Stimulated activated naive CD8-positive, alpha-beta T cell treated with anti-CD3 and anti-CD28 coated beads, Interleukin-15, Interleukin-2, amounts not matched to agents 100 ng/mL and 50 ng/mL, for 24 hours (primary cell): ENCODE results near the gene PARD3B.

Source experiments
- H3K27ac Mint-ChIP-seq: one replicate; pipeline ENCODE4 v1.8.0; 2021; ENCODE audit warnings: mild to moderate bottlenecking, mixed read lengths
- H3K27me3 Mint-ChIP-seq: one replicate; pipeline ENCODE4 v1.8.0; 2021; ENCODE audit warnings: mixed read lengths
- H3K36me3 Mint-ChIP-seq: one replicate; pipeline ENCODE4 v1.8.0; 2021; ENCODE audit warnings: low read depth, mixed read lengths
- H3K4me1 Mint-ChIP-seq: one replicate; pipeline ENCODE4 v1.8.0; 2021; ENCODE audit warnings: low read depth, mixed read lengths
- H3K4me3 Mint-ChIP-seq: one replicate; pipeline ENCODE4 v1.8.0; 2021; ENCODE audit warnings: mild to moderate bottlenecking, mixed read lengths
- H3K9me3 Mint-ChIP-seq: one replicate; pipeline ENCODE4 v1.8.0; 2021; ENCODE audit warnings: mixed read lengths

PARD3B gene

DNA sequence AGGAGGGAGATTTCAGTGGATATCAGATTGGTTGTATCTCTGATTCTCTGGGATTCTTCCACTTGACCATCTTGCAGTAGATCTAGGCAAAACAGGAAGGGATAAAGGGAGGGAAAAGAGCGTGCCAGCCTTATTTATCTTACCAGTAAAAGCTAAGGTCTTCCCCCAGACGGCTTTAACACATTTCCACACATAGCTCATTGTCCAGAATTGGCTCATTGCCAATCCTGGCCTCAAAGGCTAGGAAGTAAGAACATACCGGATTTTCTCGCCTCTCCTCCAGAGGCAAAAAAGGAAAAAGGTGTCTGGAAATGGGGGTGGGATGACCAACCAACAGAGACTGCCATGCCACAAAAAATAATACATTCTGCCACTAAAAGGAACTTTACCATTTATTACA lies 725.4 kb downstream of the PARD3B start:
- no peak overlapping the region for H3K4me3 Mint-ChIP-seq
- H3K9me3 Mint-ChIP-seq: no peaks in the 10 kb centered on the region
- no peaks in the 10 kb centered on the region for H3K27me3 Mint-ChIP-seq
- no peak overlapping the region for H3K27ac Mint-ChIP-seq
- H3K36me3 Mint-ChIP-seq: no peaks in the 10 kb centered on the region
- no peaks in the 10 kb centered on the region for H3K4me1 Mint-ChIP-seq

DNA sequence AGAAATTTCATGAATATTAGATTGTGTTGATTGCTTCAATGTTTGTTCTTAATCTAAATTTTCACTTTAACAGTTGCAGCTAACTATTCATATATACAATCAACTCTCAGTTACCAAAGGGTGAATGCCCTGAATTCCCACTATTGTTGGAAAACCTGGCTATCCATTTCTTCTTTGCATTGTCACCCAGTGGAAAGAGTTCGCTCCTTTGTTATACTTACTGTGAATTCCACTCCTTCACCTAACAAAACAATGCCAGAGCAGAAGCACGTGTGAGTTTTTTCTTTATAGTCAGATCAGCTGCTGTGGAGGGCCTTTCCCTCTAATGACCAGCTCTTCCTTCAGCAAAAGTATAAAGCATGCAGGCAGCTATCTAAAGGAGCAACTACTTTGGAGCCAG lies 727.9 kb downstream of the PARD3B start:
- Mint-ChIP-seq H3K27me3 (no peaks in the 10 kb centered on the region), H3K36me3 (no peaks in the 10 kb centered on the region), H3K27ac (no peak overlapping the region)

DNA sequence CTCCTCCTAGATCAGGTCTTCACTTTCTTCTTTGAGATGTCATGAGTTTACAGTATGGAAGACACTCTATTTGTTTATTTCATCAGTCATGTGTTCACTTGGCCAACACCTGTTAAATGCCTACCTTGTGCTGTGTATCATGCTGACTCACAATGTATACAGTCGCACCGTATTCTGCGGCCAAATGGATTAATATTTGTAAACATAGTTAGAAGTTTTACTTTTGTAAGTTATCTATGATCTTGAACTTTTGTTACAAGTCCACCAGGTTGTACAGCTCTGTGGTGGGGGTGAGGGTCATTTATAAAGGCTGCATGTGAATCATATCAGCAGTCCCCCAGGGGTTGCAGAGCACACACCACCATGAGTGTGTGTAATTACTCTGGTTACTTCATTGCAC lies 728.4 kb downstream of the PARD3B start:
- Mint-ChIP-seq H3K4me3 (no peak overlapping the region), H3K4me1 (no peaks in the 10 kb centered on the region), H3K36me3 (no peaks in the 10 kb centered on the region), H3K27ac (no peak overlapping the region), H3K9me3 (no peaks in the 10 kb centered on the region), H3K27me3 (no peaks in the 10 kb centered on the region)

More for the DNA sequence above, 727.9 kb downstream of the PARD3B start:
- Mint-ChIP-seq H3K4me3 (no peak overlapping the region), H3K9me3 (no peaks in the 10 kb centered on the region), H3K4me1 (no peaks in the 10 kb centered on the region)

DNA sequence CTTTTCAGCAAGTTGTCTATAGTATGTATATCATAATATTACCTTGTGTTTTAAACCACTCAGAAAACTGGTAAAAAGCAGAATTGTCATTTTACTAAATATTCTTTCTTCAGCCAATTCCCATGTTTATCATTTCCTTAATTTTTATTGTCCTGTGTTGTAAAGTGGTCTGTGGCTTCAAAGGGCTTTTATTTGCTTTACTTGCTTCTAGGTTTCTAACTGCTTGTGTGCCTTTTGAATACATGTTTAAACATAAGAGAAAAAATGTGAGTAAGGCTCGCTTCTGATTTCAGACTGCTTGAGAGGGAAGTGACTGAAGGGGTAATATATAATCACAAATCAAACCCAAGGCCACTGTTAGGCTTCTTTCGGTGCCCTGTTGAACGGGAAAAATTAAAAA lies 729.5 kb downstream of the PARD3B start:
- Mint-ChIP-seq H3K4me1 (no peaks in the 10 kb centered on the region), H3K27me3 (no peaks in the 10 kb centered on the region), H3K36me3 (no peaks in the 10 kb centered on the region), H3K4me3 (no peak overlapping the region), H3K27ac (no peak overlapping the region), H3K9me3 (no peaks in the 10 kb centered on the region)

DNA sequence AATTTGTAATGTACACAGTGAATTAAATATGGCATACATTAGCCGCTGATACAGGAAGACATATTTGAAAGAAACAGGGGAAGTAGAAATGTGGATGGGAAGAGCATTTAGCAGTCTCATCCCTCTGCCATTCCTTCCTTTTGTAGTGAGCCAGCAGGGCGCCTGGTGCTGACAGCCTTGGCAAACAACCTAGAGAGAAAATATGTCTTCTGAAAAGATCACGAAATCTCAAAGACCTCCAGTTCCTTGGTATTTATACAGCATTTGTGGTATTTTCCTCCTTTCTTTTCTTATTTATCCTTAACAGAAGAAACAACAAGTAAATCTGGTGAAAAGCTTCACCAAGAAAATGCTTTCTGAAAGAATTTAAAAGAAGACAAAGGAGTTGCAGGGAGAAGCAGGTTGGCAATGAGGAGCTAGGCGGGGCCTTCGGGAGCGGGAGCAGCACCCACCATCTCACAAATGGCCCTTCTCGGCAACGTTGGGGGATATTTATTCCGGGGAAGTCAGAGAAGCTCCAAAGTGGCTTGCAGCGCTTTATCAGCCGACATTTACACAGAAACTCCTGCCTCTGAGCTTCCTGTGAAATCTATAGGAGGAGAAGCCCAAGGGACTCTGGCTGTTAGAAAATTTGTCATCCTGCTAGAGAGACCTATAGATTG lies 731.0 kb downstream of the PARD3B start:
- H3K9me3 Mint-ChIP-seq: no peaks in the 10 kb centered on the region
- no peaks in the 10 kb centered on the region for H3K4me1 Mint-ChIP-seq
- H3K4me3 Mint-ChIP-seq: no peak overlapping the region
- no peak overlapping the region for H3K27ac Mint-ChIP-seq
- H3K36me3 Mint-ChIP-seq: no peaks in the 10 kb centered on the region
- H3K27me3 Mint-ChIP-seq: no peaks in the 10 kb centered on the region

DNA sequence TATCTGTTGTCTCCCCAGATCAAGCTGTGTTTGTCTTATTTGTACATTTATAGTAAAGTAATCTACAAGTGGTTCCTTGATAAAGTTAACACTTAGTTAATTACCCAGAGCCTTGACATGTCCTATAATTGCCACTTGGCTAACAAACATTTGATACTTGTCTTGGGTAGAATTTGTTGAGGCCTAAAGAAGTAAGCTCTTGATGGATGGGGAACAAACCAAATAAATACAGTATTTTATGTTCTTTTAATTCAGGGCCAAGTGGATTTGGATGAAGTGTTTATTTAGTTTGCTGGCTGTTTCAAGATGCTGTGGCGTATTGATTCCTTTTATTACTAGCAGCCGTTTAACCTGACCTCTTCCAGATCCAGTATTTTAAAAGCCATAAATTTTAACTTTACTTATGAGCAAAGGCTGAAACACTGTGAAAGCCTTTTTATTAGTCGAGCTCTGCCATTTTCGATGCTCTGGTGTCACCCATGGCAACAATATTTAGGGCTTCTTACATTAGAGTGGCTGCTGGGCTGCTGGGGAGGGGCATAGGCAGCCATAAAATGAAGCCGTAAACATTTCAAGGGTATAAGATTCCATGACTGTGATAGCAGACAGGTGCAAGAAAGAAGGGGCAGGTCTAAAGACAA lies 735.4 kb downstream of the PARD3B start:
- Mint-ChIP-seq H3K4me3 (no peak overlapping the region), H3K27me3 (no peaks in the 10 kb centered on the region)

DNA sequence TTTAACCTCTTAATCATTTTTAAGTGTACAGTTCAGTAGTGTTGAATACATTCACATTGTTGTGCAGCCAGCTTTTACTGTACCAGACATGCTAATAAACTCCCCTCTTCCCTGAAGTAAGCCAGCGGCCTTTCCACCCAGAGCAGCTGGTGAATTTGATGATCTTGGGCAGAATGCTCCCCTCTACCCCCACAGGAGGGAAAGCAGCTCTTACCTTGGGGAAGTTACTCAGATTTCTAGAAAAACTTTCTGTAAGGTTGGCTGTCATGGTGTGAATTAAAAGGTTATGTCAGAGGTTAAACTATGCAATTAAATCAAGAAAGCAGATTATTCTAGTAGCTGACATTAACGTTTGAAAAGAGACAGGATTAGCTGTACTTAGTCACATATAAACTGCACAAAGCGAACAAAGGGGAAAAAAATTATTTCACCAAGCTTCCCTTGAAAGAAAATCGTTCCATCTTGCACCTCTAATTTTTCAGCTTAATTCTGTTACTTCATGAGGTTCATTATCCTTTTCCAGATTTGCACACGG lies 738.5 kb downstream of the PARD3B start:
- Mint-ChIP-seq H3K9me3 (no peaks in the 10 kb centered on the region), H3K36me3 (no peaks in the 10 kb centered on the region), H3K27me3 (no peaks in the 10 kb centered on the region), H3K27ac (no peak overlapping the region), H3K4me1 (no peaks in the 10 kb centered on the region), H3K4me3 (no peak overlapping the region)

More for the DNA sequence above, 735.4 kb downstream of the PARD3B start:
- H3K9me3 Mint-ChIP-seq: no peaks in the 10 kb centered on the region
- H3K4me1 Mint-ChIP-seq: no peaks in the 10 kb centered on the region
- H3K27ac Mint-ChIP-seq: no peak overlapping the region
- no peaks in the 10 kb centered on the region for H3K36me3 Mint-ChIP-seq

DNA sequence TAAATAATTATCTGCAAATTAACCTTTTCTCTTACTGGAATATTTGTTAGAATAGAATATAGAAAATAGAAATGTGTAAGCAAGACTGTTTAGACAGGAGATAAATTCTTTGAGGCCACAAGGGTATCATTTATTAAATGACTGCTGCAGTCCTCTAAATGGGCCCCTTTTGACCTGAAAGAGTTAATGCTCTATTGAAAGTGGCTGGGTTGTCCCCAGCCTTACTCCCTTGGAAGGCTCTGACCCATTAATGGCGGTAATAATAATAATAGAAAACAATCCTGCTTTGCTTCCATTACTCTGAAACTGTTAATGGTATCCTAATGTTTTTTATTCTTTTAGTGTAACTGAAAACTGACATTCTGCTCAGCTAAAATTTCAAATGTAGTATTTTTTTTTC lies 739.1 kb downstream of the PARD3B start:
- H3K27me3 Mint-ChIP-seq: no peaks in the 10 kb centered on the region
- H3K9me3 Mint-ChIP-seq: no peaks in the 10 kb centered on the region
- H3K4me3 Mint-ChIP-seq: no peak overlapping the region
- no peak overlapping the region for H3K27ac Mint-ChIP-seq
- H3K4me1 Mint-ChIP-seq: no peaks in the 10 kb centered on the region
- no peaks in the 10 kb centered on the region for H3K36me3 Mint-ChIP-seq

DNA sequence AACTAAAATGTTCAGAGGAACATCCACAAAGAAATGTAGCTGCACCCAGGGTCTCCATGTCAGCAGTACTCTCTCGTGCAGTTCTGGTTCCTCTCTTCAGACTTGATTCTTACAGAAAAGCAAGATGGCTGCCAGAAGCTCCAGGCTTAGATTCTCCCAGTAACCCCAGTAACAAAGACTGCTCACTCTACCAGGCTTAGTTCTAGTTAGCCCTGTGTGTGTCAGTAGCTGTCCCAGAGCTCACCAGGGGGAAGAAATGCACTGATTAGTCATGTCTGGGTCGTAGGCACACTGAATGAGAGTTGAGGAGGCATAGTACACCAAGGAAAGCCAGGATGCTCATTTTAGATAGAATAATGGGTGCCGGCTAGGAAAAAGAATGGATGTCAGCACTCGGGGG lies 742.0 kb downstream of the PARD3B start:
- Mint-ChIP-seq H3K4me1 (no peaks in the 10 kb centered on the region), H3K27ac (no peak overlapping the region), H3K4me3 (no peak overlapping the region), H3K27me3 (no peaks in the 10 kb centered on the region), H3K9me3 (peaks cover 7% of the 10 kb centered on the region), H3K36me3 (no peaks in the 10 kb centered on the region)

DNA sequence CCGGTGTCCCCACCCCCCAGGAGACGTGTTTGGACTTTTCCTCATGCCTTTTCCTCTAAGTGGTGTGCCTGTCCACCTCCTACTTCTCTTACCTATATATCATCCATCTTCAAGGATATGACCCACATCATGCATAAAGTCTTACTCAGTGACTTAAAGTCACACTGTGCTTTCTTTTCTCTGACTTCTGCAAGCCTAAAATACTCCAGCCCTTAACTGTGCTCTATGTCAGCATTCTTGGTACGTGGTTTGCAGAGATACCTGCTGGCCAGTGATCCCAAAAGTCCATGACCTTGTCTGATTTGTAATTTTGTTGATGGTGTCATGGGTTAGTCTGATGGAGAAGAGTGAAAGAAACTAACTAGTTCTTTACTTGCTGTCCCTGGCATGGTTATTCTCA lies 743.4 kb downstream of the PARD3B start:
- H3K36me3 Mint-ChIP-seq: no peaks in the 10 kb centered on the region
- no peak overlapping the region for H3K27ac Mint-ChIP-seq
- no peaks in the 10 kb centered on the region for H3K27me3 Mint-ChIP-seq
- no peaks in the 10 kb centered on the region for H3K4me1 Mint-ChIP-seq
- H3K9me3 Mint-ChIP-seq: peaks cover 7% of the 10 kb centered on the region
- no peak overlapping the region for H3K4me3 Mint-ChIP-seq

DNA sequence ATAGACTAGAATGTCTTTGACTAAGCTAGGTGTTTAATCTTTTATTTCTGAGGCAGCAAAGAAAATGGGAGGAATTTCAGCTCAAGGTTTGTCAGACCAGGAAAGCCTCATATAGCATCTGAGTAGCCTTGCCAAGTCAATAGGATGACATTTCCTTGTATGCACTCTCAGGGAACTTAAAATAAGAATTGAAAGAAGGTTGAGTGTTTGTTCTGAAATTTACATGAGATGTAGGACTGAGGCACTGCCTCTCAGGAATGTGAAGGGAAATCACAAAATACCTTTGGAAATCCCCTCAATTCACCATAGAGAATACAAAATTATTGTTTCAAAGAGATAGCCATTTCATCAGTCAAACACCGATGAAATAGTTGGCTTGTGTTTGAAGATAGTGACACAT lies 745.0 kb downstream of the PARD3B start:
- no peaks in the 10 kb centered on the region for H3K36me3 Mint-ChIP-seq
- peaks cover 7% of the 10 kb centered on the region for H3K9me3 Mint-ChIP-seq
- H3K27ac Mint-ChIP-seq: no peak overlapping the region
- H3K4me1 Mint-ChIP-seq: no peaks in the 10 kb centered on the region
- no peak overlapping the region for H3K4me3 Mint-ChIP-seq
- no peaks in the 10 kb centered on the region for H3K27me3 Mint-ChIP-seq

DNA sequence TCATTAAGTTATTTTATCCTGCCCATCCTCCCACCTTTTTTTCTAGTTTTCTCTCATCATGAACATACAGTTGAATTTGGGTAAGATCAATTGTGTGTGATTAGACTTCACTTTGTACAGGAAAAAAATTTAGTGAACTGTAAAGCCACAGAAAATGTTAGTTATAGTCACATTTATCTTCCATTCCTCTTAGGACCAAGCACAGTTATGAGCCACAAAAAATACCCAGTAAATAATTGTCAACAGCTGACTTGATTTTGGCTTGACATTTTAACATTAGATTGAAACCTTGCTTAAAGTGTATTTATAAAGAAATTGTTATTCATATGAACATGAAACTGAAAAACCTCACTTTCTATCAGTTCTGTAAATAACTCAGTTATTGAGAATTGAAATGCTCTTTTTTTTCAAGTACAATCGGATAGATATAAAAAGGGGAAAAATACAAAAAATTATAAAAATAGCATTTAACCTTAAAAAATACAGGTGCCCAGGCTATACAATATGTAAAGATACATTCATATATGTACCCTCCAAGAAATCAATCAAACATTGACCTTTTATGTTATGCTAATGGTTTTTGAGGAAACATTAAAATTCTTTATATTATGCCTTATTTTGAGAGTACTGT lies 747.5 kb downstream of the PARD3B start:
- H3K4me1 Mint-ChIP-seq: no peaks in the 10 kb centered on the region
- H3K9me3 Mint-ChIP-seq: peaks cover 7% of the 10 kb centered on the region
- H3K27ac Mint-ChIP-seq: no peak overlapping the region
- no peaks in the 10 kb centered on the region for H3K27me3 Mint-ChIP-seq
- H3K4me3 Mint-ChIP-seq: no peak overlapping the region
- no peaks in the 10 kb centered on the region for H3K36me3 Mint-ChIP-seq

DNA sequence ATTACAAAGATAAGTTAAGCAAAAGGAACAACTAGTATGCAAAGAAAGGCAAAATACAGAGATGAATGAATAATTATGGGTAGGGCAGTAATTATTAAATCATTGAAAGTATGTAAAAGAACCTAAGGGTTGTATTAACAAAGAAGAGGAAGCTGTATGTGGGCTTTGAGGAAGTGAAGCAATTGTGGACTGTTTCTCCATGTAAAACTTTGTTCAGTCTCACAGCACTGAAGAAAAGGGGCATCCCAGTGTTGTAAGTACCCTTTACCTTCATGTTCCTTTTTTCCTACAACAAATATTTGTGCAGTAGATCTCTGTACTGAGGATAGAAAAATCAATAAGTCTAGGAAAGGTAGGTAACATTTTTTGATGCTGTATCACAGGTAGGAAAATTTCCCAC lies 748.3 kb downstream of the PARD3B start:
- no peak overlapping the region for H3K4me3 Mint-ChIP-seq
- peaks cover 7% of the 10 kb centered on the region for H3K9me3 Mint-ChIP-seq
- no peaks in the 10 kb centered on the region for H3K4me1 Mint-ChIP-seq
- H3K27me3 Mint-ChIP-seq: no peaks in the 10 kb centered on the region
- H3K36me3 Mint-ChIP-seq: no peaks in the 10 kb centered on the region
- H3K27ac Mint-ChIP-seq: no peak overlapping the region

DNA sequence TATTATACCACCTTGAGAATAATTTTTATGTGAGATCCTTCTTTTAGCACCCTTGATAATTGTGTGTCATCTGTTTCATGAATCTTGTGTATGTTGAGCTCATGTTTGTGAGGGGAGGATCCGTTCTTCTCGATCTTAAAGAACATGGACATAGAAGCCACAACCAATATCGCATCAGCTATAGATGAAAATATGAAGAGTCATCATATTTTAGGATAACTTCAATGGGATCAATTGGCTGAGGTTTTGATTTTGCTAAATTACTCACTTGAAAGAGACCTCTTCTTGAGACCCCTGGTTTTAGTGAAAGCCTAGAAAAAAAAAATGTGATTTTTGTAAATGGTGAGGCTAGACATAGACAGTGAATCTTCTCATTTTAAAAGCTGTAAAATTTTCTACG lies 751.7 kb downstream of the PARD3B start:
- H3K27me3 Mint-ChIP-seq: no peaks in the 10 kb centered on the region
- H3K4me3 Mint-ChIP-seq: no peak overlapping the region
- H3K9me3 Mint-ChIP-seq: no peaks in the 10 kb centered on the region
- H3K4me1 Mint-ChIP-seq: no peaks in the 10 kb centered on the region
- no peaks in the 10 kb centered on the region for H3K36me3 Mint-ChIP-seq
- no peak overlapping the region for H3K27ac Mint-ChIP-seq

DNA sequence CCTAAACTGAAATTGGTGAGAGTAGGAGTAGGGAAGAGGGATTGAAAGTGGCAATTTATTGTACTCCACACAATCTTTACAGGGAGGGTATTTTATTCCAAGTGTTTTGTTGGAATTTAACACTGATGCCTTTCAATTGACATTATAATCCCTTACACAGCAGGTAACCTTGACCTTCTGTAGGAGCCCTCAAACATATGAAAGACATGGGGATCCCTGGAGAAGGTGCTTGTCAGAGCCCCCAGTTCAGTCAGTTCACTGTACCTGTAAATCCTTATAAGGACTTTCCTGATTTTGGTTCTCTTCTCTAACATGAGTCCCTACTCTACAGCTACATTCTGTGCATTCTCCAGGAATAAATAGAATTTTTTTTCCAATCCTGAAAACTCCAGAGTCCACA lies 752.1 kb downstream of the PARD3B start:
- H3K27me3 Mint-ChIP-seq: no peaks in the 10 kb centered on the region
- H3K4me1 Mint-ChIP-seq: no peaks in the 10 kb centered on the region
- H3K4me3 Mint-ChIP-seq: no peak overlapping the region
- no peaks in the 10 kb centered on the region for H3K9me3 Mint-ChIP-seq
- H3K27ac Mint-ChIP-seq: no peak overlapping the region
- H3K36me3 Mint-ChIP-seq: no peaks in the 10 kb centered on the region
